Femur (tissue), 1 donor: ENCODE results near the gene GJE1.
"Not testable (repeated sequence)": the region's sequence is repeated elsewhere in the genome, so short reads cannot be mapped to it uniquely, and the experiment has no call there.

ENCODE experiments used
- DNase-seq: peaks from one replicate; pipeline ENCODE4 v3.0.0-alpha.2; 2017

GJE1 gene, protein sequence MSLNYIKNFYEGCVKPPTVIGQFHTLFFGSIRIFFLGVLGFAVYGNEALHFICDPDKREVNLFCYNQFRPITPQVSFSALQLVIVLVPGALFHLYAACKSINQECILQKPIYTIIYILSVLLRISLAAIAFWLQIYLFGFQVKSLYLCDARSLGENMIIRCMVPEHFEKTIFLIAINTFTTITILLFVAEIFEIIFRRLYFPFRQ

DNA sequence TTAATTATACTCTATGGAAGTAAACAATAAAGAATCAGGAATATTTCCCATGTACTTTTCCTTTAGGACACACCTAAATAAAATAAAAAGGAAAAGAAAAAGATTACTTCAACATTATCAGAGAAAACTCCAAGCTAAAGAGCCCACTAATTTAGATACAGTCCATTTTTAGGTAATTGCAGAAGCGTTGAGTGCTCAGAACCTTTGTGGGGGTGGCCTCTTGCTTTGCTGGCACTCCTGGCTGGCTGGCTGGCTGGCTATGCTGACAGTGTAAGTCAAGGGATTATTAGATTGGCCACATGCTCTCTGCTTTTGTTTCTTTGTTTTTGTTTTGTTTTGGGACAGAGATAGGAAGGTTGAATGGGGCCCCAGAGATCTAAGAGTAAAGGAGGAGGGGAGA, at the start of gene GJE1:
TSS of gene GJE1 (plus strand) at position 301 of the 400 bp plus-strand sequence. CDS start 234 bp downstream, outside the sequence.
- DNase-seq = no peak

DNA sequence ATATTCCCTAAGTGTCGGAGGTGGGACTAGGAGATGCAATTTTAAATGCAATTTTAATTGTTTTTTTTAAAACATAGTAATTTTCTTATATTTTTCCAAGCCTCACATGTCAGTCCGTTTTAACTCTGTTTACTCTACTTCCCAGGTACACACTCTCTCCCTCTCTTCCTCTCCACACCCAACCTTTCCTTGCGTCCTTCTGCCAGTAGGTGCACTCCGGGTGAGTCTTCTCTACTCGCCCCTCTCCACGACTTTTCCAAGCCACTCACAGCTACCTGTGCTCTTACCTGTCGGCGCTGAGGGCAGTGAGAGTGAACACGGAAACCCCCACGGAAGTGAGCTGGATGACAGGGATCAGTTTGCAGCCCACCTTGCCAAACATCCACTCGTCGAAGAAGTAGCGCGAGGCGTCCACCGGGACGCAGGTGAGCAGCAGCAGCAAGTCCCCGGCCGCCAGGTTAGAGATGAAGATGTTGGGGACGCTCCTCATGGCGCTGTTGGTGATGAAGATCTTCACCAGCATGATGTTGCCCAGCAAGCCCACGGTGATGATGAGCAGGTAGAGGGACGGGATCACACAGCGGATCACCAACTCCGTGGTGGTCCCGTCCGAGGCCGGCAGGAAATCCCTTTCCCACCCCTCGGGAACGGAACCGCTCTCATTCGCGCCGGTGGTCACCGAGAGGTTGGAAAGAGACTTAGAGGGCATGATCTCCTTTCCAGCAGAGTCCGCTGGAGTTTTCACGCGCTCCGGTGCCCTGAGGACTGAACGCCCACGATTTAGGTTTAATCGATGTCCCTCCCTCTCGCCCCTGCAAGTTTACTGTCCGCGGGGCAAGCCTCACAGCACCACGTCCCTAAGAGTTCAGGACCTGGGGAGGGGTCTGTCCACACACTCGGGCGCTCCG, 44.5 kb upstream of the GJE1 start:
- DNase-seq = no peak

GRCh38 chr6:142088858-142089216, 43.9 kb upstream of the GJE1 start:
- peak; percentile 38 for DNase-seq

DNA sequence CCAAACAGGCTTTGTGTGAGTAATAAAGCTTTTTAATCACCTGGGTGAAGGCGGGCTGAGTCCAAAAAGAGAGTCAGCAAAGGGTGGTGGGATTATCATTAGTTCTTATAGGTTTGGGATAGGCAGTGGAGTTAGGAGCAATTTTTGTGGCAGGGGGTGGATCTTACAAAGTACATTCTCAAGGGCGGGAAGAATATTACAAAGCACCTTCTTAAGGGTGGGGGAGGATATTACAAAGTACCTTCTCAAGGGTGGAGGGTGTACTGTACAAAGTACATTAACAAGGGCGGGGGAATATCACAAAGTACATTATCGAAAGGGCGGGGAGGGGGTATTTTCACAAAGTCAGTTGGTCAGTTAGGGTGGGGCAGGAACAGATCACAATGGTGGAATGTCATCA, 27.9 kb upstream of the GJE1 start:
- DNase-seq = not testable (repeated sequence)

DNA sequence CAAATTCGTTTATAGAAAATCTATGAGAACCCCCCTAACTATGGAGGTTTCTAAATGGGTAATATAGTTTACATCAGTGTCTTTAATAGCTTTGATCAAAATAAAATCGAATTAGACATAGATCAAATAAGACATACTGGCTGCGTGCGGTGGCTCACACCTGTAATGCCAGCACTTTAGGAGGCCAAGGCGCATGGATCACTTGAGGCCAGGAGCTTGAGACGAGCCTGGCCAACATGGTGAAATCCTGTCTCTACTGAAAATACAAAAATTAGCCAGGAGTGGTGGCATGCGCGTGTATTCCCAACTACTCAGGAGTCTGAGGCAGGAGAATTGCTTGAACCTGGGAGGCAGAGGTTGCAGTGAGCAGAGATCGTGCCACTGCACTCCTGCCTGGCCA, 21.9 kb upstream of the GJE1 start:
- not testable (repeated sequence) for DNase-seq

DNA sequence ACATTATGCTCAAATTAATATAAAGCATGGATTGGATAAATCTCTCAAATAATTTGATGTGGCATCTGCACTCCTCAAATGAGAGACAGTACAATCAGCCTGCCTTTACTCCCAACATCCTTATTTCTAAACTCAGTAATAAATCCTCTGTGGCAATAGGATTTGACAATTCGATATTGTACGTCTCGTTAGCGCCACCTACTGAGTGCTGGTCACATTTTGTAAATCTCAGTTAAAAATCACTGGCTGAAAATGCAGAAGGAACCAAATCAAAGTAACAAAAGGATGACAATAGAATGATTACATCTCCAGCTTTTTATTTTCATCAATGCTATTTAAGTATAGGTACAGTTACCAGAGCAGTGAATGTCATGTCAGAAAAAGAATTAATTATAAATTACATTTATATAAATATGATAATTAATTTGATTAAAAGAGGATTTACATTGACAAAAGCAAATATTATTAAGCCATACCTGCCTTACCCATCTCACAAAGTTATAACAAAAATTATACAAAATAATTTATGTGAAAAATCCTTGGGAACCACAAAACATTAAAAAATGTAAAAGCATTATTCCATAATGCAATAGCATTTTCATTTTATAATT, 20.2 kb upstream of the GJE1 start:
- DNase-seq = peak; percentile 74

- DNase-seq = no peak
These were observed 15.4 kb upstream of the GJE1 start for GRCh38 chr6:142117366-142117765.

DNA sequence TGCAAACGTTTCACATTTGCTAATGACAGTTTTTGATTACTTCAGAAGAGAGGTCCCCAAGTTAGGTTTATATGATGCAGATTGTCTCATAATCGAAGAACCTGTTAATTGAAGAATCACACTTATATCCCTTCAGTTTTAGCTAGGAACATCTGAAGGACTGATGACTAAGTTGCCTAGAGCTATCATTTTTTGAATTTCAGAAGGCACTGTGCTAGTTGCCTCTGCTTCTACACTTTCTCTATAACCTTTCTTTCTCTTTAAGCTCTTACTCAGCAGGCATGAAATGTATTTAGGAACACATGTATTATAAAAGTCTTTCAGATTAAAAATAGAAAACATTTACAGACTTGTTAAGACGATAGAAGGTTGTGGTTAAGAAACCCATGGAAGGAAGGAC, 14.4 kb upstream of the GJE1 start:
- DNase-seq = no peak

GRCh38 chr6:142118925-142119324, 13.8 kb upstream of the GJE1 start:
- DNase-seq = no peak

DNA sequence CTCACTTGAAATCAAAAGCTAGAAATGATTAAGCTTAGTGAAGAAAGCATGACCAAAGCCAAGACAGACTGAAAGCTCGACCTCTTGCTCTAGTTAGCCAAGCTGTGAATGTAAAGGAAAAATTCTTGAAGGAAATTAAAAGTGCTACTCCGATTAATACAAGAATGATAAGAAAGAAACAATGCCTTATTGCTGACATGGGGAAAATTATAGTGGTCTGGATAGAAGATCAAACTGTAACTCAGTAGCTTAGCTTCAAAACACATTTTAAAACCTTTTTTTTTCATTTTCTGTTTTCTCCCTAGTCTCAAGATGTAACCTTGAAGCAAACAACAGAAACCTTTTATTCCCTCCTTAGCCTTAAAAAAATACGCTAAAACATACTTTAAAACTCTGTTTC, 11.4 kb upstream of the GJE1 start:
- no peak for DNase-seq

GRCh38 chr6:142130814-142131213, 1.9 kb upstream of the GJE1 start:
- no peak for DNase-seq

DNA sequence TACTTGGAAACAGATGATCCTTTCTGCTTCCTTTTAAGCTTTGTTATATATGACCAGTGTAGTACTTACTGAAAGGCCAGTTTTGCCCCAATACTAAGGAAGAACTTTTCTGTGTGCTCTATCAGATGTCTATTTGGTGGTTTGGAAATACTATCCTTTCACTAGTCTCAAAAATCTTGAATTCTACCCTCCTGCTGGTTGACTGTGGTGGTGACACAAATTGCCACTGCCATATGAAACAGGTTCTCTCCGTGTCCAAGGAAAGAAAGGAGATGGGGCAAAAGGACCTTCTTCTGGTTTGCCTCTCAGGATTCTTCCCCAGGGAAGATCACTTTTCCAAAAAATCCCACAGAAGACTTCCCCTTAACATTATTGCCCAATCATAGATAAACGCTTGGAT, 6.2 kb downstream of the GJE1 start:
- DNase-seq = no peak

DNA sequence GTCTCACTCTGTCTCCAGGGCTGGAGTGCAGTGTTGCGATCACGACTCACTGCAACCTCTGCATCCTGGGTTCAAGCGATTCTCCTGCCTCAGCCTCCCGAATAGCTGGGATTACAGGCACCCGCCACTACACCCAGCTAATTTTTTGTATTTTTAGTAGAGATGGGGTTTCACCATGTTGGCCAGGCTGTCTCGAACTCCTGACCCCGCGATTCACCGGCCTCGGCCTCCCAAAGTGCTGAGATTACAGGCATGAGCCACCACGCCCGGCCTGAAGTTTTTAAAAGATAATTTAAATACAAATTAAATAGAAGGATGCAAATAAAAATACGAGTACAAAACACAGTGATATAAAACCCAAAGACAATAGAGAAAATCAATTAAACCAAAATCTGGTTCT, 8.8 kb downstream of the GJE1 start:
- not testable (repeated sequence) for DNase-seq

DNA sequence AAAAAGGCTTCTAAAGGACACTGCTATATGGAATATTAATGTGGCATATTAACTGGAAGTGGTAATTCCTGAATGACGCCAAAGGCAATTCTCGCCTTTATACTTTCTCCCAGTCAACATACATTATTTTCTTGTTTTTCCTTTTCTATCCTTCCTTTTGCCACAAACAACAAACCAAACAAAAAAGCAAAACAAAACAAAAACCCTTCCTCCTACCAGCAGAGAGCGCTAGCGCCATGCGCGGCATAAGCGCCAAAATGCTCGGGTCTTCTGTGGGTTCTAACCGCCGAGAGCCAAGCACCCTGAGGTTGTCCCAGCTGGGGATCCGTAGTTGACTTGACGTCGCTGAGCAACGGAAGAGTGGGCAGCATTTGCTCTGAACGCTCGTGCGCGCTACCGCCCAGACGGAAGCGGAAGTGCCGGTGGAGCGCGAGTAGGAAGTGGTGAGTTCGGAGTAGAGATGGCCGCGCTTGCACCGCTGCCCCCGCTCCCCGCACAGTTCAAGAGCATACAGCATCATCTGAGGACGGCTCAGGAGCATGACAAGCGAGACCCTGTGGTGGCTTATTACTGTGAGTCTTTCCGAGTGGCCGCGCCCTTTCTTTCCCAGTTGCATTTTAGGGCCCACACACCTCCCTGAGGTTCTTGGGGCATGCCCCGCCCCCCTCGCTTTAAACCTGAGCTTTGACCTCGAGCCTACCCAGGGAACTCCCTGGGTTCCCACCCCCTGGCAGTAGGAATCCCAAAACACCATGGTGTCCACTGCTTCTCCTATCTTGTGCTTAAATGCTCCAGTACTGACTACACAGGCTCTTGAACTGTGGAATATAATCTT, 14.3 kb downstream of the GJE1 start, which contains the start of the genes NMBR and VTA1:
TSS of gene NMBR (minus strand) at position 295 of the 835 bp plus-strand sequence. CDS start 58,464 bp downstream, outside the sequence.
TSS of gene VTA1 (plus strand) at position 436 of the 835 bp plus-strand sequence. CDS start at position 461, 25 bp downstream.
- peak; percentile 99 for DNase-seq

- DNase-seq = no peak
These were observed 20.0 kb downstream of the GJE1 start for GRCh38 chr6:142152746-142153145.

GRCh38 chr6:142153196-142153595, 20.5 kb downstream of the GJE1 start:
- DNase-seq = no peak

- DNase-seq = no peak
These were observed 21.6 kb downstream of the GJE1 start for GRCh38 chr6:142154336-142154735.

- no peak for DNase-seq
These were observed 22.4 kb downstream of the GJE1 start for GRCh38 chr6:142155091-142155490.

GRCh38 chr6:142155895-142156757, 23.4 kb downstream of the GJE1 start:
- DNase-seq = no peak

- not testable (repeated sequence) for DNase-seq
These were observed 24.0 kb downstream of the GJE1 start for GRCh38 chr6:142156758-142157068.

GRCh38 chr6:142162780-142163179, 30.1 kb downstream of the GJE1 start:
- no peak for DNase-seq

- DNase-seq = no peak
These were observed 32.5 kb downstream of the GJE1 start for GRCh38 chr6:142165227-142165626.
